Measurements from ENCODE around the gene KRTAP10-3. TPM values are rescaled to one million over a fixed set of nuclear protein-coding genes. Genes with fewer than 3 reads are reported as not detected.
"Not testable (repeated sequence)": the region's sequence is repeated elsewhere in the genome, so short reads cannot be mapped to it uniquely, and the experiment has no call there.

Gene KRTAP10-3
- total RNA-seq, 1 donor from 2014 or later: not detected

DNA sequence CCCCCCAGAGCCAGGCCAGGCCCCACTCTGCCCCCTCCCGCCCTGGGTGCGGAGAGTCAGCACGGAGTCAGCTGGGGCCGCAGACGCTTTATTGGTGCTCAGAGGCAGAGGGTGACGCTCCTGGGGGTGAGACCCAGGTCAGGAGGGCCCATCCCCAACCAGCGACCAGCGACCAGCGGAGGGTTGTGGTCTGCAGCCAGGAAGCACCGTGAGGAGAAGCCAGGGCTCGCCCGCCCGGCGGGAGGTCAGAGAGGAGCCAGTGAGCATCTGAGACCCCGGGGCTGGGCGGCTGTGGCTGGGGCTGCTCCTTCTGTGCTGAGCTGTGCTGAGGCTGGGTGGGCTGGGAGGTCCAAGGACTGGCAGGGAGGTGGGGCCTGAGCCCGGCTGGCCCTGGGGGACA lies 8.3 kb downstream of the KRTAP10-3 start:
- not testable (repeated sequence) for DNase-seq (ENCODE audit: low read depth, low spot score)

DNA sequence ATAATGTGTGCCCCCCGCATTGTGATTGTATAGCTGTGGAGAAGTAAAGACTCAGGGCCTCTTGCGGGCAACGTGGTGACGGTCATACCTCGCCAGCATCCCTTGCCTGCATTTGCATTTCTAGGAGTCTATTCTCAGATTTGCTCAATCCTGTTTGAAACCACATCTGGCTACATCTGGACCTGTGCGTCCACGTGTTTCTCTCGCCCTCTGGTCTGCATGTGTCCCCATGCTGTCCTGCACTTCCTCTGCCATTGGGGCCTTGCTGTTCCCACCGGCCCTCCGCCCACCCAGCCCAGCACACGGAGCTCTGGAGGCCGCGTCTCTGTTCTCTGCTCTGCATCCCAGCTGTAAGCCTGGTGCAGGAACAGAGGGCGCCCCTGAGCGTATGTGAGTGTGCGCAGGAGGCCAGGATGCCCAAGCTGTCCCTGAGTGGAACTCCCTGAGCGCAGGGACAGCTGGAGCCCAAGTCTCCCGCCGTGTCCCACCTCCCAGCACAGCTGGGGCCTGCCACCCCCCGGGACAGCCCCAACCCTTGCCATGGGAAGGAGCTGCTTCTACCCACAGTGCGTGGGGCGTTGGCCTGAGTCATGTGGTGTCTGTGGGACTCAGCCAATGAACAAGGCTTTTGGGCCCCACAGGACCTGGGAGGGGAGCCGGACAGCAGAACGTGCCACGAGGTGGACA lies 8.9 kb downstream of the KRTAP10-3 start:
- no peak for DNase-seq (ENCODE audit: low read depth, low spot score)

DNA sequence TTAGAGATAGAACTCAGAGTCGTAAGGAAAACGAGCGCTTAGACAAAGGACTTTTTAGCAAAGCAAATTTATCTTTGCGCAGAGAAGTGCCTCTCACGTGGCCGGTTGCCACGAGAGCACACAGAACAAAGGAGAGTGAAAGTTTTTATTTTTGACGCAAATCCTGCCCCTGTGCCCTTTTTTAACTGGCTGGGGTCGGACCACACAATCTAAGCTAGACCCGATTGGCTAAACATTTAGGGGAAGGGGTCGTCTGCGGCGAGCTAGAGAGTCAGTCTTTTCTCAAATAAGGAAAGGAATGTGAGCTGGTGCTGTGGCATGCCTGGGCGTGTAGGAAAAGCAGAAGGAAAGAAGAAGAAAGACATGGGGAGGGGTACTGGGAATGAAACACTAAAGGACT lies 9.7 kb downstream of the KRTAP10-3 start:
- no peak for DNase-seq (ENCODE audit: low read depth, low spot score)

DNA sequence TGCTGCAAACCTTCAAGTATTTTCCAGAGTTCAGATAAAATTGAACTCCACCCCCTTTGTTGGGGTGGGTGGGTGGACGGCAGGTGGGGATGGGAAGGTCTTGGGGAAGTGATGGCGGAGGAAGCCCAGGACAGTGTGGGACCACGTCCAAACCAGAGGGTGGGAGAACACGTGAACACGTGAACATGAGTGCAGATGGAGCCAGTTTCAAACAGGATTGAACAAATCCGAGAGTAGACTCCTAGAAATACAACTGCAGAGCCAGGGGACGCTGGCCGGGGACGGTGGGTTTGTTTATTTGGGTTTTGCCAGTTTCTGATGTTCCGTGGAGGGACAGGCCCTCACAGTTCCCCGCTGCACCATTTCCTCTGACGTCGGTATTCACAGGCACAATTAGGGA lies 10.2 kb downstream of the KRTAP10-3 start:
- DNase-seq (ENCODE audit: low read depth, low spot score): no peak

DNA sequence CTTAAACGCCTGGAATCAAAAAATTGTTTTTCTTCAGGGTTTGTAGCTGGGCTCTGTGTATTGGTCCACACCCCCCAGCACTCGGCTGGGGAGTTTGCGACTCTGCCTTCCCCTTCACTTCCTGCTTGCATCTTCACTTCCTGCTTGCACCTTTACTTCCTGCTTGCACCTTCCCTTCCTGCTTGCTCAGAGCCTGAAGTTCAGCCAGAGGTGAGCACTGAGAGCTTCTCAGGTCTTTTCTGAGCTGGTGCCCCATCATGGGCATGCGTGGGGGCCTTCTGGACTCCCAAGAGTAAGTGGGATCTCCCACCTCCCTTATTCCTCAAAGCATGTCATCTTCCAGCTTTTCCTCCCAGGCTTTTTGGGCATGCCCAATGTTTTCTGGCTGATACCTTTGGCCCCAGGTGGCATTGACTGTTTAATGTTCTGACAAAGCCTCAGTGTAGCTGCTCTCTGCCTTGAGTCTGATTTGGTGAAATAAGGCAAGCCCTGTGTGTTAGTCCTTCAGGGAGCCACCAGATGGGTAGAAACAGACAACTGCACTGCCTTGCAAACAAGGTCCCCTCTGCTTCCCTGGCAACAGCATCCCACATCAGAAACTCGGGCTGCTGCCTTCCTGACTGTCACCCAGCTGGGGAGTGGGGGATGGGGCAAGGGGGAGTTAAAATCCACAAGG lies 10.8 kb downstream of the KRTAP10-3 start:
- no peak for DNase-seq (ENCODE audit: low read depth, low spot score)

DNA sequence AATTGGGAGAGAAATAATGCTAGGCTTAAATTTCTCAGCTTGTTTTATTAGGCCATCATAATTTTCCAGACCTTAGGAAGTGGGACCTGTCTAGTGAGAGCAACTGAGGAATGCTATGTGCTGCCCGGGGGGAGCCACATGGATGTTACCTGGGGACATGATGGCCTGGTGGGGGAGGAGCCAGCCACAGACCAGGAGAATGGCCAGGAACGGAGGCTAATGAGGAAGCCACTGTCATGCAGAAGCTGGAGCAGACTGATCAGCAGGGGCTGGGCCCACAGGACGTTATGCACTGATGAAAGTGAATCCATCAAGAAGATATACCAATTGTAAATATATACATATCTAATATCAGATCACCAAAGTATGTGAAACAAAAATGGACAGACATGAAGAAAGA lies 14.0 kb downstream of the KRTAP10-3 start:
- DNase-seq (ENCODE audit: low read depth, low spot score): no peak

DNA sequence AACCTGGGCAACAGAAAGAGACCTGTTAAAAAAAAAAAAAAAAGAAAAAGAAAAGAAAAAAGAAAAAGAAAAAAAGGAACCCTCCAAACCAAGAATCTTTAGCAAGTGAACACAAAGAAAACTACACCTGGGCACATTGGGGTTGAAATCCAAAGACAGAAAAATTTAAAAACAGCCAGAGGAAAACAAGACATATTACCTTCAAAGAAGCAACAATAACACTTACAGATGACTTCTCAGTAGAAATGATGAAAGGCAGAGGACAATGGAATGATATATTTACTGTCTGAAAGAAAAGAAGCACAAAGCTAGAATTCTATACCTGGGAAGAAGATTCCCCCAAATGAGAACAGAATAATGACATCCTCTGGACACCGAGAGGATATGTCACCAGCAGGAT lies 15.9 kb downstream of the KRTAP10-3 start:
- no peak for DNase-seq (ENCODE audit: low read depth, low spot score)

DNA sequence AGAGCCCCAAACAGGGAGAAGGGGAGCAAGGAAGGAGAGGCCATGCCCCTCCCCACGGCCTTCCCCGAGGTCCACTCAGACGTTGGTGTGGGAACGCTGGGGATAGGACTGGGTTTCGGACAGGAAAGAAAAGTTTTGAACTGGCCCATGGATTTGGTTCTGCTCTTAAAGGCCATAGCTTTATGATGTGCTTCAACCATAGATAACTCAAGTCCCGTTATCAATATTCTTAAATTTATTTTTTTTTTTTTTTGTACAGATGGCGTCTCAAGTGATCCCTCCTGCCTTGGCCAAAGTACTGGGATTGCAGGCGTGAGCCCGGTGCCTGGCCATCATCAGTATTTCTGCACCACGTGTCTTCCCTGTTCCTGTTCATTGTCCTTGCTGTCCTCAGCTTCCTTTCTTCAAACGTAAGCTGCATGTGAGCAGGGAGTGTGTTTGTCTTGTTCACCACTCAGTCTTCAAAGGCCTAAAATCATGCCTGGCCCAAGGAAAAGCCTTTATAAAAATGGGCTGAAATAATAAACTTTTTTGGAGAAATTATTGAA lies 17.8 kb downstream of the KRTAP10-3 start:
- no peak for DNase-seq (ENCODE audit: low read depth, low spot score)

DNA sequence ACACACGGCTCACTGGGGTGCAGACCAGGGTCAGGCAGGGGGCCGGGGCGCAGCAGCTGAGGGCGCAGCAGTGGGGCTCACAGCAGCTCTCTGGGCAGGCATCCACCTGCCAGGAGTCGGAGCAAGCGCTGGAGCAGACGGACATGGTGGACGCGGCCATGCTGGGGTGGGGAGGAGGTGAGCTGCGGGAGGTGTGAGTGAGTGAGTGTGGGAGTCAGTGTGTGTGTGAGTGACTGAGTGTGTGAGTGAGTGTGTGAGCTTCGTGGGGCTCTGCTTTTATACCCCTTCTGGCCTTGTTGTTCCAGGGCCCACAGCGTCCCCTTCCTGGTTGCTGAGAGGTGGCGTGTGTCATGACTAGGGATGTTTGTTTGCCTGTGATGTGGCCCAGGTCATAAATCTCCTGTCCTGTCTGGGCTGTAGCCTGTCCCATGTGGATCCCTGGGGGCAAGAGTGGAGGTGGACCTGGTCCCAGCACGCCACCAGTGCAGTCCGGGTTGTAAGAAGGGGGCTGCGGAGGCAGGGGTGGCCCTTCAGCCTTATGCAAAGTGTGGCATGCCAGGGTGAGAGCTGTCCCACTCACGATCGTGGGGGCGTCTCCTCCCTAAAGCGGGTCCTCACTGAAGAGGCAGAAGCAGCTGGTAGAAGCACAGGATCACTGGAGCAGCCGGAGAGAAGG lies 18.5 kb downstream of the KRTAP10-3 start, which contains the start of gene KRTAP10-1:
TSS of gene KRTAP10-1 (minus strand) at position 205 of the 676 bp plus-strand sequence. CDS start at position 160, 45 bp downstream.
- DNase-seq (ENCODE audit: low read depth, low spot score): no peak

DNA sequence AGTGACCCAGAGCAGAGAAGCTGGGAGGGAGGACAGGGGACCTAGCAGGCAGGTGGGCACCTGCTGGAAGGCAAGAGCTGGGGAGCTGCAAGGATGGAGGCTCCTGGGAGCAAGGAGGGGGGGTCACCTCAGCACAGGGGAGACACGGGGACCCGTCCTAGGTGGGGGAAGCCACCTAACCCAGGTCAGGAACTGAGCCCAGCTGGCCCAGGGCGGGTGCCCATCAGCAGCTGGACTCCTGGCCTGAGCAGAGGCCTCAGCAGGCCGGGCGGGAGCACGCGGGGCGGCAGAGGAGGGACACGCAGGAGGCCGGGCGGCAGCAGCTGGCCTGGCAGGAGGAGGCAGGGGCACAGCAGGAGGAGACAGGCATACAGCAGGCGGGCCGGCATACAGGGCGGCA lies 19.5 kb downstream of the KRTAP10-3 start:
- DNase-seq (ENCODE audit: low read depth, low spot score): no peak

DNA sequence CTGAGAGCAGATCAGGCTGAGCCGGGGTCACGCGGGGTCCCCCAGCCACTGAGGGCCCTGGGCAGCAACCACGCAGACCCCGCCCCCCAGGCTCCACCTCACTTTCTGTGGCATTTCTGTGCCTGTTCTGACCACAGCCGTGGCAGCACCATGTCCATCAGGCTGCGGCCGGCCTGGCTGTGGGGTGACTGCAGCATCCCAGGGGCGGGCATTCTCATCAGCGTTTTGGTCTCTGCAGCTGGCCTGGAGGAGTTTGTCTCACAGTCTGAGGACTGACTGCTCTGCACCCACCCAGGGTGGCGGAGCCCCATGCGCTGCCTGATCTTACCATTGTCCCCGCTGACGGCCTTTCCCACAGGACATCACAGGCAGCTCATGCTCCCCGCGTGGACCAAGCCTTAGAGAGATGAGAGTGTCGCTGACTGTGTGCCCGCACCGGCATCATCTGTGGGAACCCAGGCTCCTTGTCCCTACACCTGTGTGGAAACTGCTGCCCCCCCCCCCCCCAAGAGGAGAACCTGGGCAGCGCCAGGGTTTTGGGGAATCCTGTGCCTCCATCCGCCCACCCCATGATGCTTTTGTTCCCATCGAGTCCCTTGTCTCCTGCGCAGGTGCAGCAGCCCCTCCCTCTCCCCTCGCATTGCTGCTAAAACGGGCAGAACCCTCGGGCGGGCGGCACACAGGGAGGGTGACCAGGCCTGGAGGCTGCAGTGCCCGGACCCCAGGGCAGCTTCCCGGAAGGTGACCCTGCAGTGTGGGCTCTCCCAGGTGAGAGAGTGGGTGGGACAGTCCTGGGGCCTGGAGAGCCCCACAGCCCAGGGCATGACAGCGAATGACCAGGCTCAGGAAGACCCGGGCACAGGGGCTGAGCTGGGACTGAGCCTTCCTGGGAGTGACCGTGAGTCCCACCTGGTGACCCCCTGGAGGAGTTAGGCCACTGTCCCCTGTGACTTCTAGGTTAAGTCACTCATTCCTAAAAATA lies 20.4 kb downstream of the KRTAP10-3 start:
- DNase-seq (ENCODE audit: low read depth, low spot score): no peak

DNA sequence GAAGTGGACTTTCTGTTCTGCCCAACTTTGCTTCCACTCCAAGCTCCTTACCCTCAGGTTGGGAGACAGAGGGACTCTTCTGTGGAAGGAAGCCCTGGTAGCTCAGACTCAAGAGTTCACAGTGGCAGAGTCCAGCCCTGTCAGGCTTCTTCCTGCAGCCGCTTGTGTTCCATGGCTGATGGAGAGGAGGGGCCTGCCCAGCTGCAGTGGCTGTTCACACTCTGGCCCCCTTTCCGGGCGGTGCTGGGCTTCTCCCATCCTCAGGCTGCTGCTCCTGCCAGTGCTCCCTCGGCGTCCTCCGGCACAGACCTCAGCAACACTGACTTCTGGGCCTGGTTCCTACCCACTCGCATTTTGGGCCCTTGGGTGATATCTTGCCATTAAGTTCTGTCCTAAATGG lies 22.6 kb downstream of the KRTAP10-3 start:
- no peak for DNase-seq (ENCODE audit: low read depth, low spot score)

DNA sequence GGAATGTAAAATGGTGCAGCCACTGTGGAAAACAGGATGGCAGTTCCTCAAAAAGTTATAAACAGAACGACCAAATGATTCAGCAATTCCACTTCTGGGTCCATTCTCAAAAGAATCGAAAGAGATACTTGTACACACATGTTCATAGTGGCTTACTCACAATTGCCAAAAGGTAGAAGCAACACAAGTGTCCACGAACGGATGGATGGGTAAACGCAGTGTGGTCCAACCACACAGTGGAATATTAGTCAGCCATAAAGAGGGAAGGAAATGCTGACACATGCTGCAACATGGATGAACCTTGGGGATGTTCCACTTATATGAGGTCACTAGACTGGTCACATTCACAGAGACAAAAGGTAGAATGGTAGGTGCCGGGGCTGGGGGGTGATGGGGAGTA lies 23.9 kb downstream of the KRTAP10-3 start:
- no peak for DNase-seq (ENCODE audit: low read depth, low spot score)

DNA sequence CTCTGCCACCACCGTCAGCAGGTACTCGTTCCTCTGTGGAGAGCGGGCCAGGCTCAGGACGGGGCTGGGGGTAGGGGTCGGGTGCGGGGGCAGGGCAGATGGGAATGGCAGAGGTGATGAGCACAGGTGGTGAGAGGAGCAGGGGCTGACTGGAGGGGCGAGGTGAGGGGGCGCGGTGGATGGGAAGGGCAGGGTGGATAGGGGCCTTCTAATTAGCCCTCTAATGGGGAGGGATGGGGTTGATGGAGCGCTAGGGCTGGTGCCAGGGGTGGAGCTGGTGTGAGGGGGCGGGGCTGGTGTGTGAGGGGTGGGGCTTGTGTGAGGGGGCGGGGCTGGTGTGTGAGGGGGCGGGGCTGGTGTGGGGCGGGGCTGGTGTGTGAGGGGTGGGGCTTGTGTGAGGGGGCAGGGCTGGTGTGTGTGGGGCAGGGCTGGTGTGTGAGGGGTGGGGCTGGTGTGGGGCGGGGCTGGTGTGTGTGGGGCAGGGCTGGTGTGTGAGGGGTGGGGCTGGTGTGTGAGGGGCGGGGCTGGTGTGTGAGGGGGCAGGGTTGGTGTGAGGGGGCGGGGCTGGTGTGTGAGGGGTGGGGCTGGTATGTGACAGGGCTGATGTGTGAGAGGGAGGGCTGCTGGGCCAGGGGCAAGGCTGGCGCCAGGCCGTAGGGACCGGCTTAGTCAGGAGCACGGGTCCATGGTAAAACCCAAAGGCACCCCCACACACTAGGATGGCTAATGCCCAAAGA lies 24.5 kb downstream of the KRTAP10-3 start:
- no peak for DNase-seq (ENCODE audit: low read depth, low spot score)

DNA sequence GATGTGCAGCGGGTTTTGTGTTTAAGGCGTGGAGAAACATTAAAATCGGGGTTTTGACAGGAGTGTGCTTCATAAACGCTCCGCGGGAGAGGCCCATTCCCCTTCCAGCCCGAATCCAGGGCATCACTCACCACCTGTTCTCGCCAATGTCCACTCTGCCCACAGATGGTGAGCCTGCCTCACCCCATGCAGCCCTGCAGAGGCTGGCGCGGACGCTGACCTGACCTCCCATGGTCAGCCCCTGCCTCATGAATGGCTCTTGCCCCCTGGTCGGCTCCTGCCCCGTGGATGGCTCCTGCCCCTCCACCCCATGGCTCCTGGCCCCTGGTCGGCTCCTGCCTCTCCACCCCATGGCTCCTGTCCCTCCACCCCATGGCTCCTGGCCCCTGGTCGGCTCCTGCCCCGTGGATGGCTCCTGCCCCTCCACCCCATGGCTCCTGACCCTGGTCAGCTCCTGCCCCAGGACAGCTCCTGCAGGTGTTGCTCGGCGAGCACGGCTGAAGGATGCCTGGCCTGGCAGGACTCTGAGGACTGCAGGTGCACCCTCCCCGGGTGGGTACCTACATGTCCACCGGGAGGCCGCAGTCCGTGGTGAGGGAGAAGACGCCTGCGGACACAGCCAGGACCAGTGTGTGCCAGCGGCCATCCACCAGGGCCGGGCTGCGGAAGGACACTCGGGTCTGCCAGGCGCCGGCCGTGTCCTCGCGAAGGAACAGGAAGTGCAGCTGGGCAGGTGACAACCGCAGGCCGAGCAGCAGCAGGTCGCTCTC lies 25.3 kb downstream of the KRTAP10-3 start:
- DNase-seq (ENCODE audit: low read depth, low spot score): no peak

DNA sequence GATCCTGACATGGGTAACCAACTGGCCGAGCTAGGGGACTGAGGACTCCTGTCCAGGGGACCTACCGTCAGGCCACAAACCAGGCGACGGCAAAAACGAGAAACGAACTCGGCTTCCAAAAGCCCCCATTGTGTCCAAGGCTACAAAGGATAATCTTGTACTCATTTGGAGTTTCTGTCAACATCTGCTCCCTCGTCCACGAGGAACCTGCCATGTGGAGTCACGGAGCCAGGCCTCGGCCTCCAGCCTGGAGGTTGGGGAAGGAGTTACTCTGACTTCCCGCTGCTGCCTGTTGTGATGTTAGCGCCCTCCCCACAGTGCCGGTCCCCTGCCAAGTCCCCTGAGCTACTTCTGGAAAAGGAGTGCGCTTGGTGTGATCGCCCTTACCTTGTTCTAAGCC lies 25.9 kb downstream of the KRTAP10-3 start:
- no peak for DNase-seq (ENCODE audit: low read depth, low spot score)

DNA sequence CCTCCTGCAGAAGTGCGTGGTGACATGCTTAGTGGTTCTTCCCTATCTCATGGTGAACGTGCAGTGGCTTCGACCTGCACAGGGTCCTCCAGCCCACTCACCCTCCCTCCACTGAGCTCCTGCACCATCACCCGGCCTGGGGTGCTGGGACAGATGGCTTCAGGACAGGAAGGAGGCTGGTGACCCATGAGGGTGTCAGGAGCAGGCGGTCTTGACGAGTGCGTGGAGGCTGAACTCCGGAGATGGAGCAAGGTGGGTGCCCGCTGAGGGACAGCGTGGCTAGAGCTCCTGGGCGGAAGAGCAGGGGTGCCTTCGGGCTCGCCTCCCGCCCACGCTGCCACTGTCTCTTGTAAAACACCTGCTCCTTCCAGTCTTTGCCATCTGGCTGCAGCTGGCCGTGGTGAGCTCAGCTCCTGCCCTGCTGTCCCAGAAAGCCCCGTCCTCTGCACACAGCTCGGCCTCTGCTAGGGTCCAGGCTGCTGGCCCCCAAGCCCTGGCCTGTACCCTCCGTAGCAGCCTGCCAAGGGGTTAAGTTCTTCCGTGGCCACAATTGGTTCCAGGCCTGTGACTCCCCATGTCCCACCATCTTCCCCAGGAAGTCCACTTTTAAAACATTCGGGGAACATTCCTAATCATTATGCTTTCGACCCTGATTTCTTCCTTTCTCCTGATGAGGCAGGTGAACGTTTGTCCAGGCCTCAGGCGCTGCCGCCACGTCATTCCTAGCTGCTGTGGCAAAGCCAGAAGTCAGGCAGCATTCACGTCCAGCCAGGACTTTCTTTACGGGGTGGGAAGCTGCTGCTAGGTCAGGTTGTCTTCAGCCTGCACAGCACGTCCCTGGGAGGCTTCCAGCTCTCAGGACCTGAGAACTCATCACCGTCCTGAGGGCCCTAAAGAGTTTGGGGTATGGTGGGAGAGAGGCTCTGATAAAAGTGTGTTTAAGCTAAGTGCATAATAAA lies 26.7 kb downstream of the KRTAP10-3 start:
- DNase-seq (ENCODE audit: low read depth, low spot score): no peak

DNA sequence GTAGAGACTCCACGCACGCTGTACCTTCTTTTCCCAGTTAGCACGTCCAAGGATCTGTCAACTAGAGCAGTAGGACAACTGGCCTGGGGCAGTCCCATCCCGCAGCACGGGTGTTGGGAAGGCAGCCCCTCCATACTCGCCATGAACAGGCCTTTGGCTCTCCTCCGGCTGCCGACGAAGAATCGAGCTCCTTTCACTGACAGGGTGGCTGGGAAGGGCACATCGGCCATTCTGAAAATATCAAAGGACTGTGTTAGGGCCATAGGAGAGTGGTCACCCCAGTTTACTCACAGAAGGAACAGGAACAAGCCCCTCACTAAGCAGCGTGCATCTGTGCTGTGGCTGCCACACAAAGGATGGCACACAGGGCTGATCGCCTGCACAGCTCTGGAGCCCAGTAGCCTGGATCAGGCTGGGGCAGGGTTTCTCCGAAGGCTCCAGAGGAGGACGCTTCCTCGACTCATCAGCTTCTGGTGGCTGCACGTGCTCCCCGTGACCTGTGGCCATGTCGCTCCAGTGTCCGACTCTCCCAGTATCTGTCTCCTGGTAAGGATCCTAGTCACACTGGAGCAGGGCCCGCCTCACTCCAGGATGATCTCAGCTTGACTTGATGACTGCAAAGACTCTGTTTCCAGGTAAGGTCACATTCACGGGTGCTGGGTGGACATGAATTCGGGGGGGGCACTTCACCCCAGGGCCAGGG lies 27.5 kb downstream of the KRTAP10-3 start:
- no peak for DNase-seq (ENCODE audit: low read depth, low spot score)
